ENCODE data around the gene GPC1.
"Not testable (repeated sequence)": the region's sequence is repeated elsewhere in the genome, so short reads cannot be mapped to it uniquely, and the experiment has no call there.

GPC1 gene, protein sequence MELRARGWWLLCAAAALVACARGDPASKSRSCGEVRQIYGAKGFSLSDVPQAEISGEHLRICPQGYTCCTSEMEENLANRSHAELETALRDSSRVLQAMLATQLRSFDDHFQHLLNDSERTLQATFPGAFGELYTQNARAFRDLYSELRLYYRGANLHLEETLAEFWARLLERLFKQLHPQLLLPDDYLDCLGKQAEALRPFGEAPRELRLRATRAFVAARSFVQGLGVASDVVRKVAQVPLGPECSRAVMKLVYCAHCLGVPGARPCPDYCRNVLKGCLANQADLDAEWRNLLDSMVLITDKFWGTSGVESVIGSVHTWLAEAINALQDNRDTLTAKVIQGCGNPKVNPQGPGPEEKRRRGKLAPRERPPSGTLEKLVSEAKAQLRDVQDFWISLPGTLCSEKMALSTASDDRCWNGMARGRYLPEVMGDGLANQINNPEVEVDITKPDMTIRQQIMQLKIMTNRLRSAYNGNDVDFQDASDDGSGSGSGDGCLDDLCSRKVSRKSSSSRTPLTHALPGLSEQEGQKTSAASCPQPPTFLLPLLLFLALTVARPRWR

DNA sequence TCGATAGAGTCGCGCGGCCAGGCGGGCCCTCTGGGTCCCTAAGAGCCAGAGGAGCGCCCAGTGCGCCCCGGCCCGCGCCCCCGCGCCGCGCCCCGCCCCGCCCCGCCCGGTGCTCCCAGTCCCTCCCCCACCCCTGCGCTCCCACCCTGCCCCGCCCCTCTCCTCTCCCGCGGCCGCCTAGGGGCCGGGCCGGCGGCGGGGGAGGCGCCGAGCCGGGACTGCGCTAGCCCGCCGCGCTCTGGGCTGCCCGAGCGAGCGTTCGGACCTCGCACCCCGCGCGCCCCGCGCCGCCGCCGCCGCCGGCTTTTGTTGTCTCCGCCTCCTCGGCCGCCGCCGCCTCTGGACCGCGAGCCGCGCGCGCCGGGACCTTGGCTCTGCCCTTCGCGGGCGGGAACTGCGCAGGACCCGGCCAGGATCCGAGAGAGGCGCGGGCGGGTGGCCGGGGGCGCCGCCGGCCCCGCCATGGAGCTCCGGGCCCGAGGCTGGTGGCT, at the start of gene GPC1:
TSS of gene GPC1 (plus strand) at position 207 of the 491 bp plus-strand sequence. CDS start at position 463, 256 bp downstream.
- H3K9me3 Mint-ChIP-seq, result no peaks in the 10 kb centered on the region
- peak within 1 kb of the TSS; percentile 82 for H3K4me3 Mint-ChIP-seq
- H3K27ac Mint-ChIP-seq, result no peak within 1 kb of the TSS
- H3K4me1 Mint-ChIP-seq, result peaks cover 25% of the 10 kb centered on the region
- H3K36me3 Mint-ChIP-seq, result no peaks in the 10 kb centered on the region
- peaks cover 51% of the 10 kb centered on the region for H3K27me3 Mint-ChIP-seq
- peak; percentile 84 for ATAC-seq

DNA sequence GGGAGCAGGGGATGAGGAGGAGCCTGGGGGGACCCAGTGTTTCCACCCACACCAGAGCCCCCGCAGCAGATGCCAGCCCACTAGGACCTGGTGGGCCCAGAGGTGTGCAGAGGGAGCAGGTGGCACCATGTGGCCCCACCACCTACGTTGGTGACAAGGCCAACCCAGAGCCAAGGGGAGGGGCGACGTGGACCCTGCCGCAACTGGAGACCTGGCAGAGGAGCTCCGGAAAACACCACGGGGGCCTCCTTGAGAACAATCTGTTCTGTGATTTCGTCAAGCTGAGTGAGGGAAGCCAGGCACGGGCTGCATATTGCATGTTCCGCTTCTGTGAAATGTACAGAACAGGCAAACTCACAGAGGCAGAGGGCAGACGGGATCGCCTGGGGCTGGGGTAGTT, 49.1 kb upstream of the GPC1 start:
- no peak overlapping the region for H3K4me3 Mint-ChIP-seq
- no peak for ATAC-seq
- no peaks in the 10 kb centered on the region for H3K36me3 Mint-ChIP-seq
- H3K9me3 Mint-ChIP-seq, result no peaks in the 10 kb centered on the region
- no peak overlapping the region for H3K27ac Mint-ChIP-seq
- H3K27me3 Mint-ChIP-seq, result peaks cover 11% of the 10 kb centered on the region
- no peaks in the 10 kb centered on the region for H3K4me1 Mint-ChIP-seq

DNA sequence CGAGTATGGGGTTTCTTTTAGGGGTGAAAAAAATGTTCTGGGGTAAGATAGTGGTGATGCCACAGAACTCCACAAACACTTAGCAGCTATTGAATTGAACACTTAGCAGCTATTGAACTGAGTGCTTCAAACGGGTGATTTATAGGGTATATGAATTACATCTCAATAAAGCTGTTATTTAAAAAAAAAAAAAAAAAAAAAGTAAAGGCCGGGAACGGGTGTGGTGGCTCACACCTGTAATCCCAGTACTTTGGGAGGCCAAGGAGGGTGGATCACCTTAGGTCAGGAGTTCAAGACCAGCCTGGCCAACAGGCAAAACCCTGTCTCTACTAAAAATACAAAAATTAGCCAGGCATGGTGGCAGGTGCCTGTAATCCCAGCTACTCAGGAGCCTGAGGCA, 48.7 kb upstream of the GPC1 start:
- not testable (repeated sequence) for ATAC-seq, H3K4me1 Mint-ChIP-seq, H3K9me3 Mint-ChIP-seq, H3K27ac Mint-ChIP-seq, H3K4me3 Mint-ChIP-seq, H3K36me3 Mint-ChIP-seq
- H3K27me3 Mint-ChIP-seq, result peaks cover 11% of the 10 kb centered on the region

DNA sequence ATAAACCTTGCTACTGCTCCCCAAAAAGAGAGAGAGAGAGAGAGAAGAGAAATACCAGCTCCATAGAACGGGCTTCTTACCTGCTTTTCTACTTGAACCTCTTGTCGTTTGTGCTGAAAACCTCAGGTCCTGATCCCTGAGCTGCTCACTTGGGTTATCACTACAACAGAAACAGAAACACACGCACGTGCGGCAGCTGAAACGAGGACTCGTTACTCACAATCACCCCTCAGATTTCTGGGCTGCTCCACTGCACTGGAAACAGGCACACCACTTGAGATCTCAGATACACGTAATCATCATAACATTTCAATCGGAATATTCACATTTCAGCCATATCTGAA, 48.2 kb upstream of the GPC1 start:
- ATAC-seq, result no peak
- H3K27me3 Mint-ChIP-seq, result peaks cover 11% of the 10 kb centered on the region
- no peak overlapping the region for H3K4me3 Mint-ChIP-seq
- no peaks in the 10 kb centered on the region for H3K9me3 Mint-ChIP-seq
- H3K27ac Mint-ChIP-seq, result no peak overlapping the region
- no peaks in the 10 kb centered on the region for H3K36me3 Mint-ChIP-seq
- no peaks in the 10 kb centered on the region for H3K4me1 Mint-ChIP-seq

DNA sequence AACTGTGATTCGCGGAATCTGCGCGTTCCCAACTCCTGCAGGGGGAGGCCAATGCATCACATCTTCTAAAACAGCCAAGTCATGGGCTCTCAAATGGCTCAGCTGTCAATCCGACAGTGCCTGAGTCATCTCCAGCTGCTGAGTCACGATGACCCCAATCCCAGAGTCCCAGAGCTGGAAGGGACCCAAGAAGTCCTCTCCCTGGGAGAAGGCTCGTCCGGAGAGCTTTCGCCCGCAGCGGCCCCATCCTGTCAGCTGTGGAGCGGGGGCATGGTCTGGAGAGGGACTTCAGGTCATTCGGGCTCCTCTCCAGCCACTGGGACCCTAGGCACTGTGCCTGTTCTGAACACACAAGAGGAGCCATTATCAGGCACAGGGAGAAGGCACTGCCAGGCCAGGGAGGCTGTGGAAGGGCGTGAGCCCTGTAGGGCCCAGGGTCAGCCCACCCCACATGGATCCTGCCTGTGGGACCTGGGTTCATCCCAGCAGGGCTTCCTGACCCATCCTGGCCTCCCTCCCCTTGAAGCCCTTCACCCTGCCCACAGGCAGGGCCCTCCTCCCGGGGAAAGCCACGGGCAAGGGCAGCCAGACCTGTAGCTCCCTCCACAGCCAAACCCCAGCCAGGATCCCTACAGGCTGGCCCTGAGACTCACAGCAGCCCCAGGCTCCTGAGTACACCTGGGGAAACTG, 47.6 kb upstream of the GPC1 start:
- H3K4me1 Mint-ChIP-seq, result no peaks in the 10 kb centered on the region
- H3K4me3 Mint-ChIP-seq, result no peak overlapping the region
- peaks cover 17% of the 10 kb centered on the region for H3K27me3 Mint-ChIP-seq
- no peaks in the 10 kb centered on the region for H3K9me3 Mint-ChIP-seq
- H3K36me3 Mint-ChIP-seq, result no peaks in the 10 kb centered on the region
- ATAC-seq, result no peak
- H3K27ac Mint-ChIP-seq, result no peak overlapping the region

DNA sequence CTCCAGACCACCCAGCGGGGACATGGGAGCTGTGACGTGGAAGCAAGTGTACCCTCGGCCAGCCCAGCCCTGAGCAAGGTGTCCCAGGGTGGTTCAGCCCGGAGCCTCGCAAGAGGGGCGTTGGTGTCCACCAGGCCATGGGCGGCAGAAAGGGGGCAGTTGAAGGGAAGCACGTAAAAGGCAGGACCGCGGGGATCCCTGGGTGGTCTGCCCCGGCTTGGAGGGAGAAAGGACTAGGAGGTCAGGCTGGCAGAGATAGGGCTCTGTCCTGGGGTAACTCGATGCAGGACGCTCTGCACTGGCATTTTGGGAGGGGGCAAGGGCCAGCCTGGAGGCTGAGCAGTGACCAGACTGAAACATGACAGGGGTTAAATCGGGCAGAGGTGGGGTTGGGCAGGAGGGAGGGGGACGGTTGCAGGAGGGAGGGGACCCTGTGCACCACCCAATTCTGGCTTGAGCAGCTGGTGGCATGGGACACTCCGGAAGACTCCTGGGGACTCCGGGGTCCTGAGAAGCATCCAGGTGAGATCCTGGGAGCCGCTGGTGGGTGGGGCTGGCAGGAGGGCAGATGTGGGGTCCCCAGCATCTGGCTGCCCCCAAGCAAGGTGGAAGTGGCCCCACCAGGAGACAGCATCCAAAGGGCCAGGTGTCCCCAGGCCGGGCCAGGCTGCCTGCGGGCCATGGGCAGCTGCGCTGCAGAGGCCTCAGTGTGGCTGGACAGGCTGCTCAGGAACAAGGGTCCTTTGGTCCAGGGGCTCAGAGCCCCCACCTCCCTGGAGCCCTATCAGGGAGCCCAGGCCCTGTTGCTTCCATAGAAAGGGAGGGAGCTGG, 46.8 kb upstream of the GPC1 start:
- H3K36me3 Mint-ChIP-seq, result no peaks in the 10 kb centered on the region
- no peak for ATAC-seq
- H3K27me3 Mint-ChIP-seq, result peaks cover 15% of the 10 kb centered on the region
- H3K9me3 Mint-ChIP-seq, result no peaks in the 10 kb centered on the region
- H3K4me1 Mint-ChIP-seq, result no peaks in the 10 kb centered on the region
- H3K4me3 Mint-ChIP-seq, result no peak overlapping the region
- no peak overlapping the region for H3K27ac Mint-ChIP-seq

DNA sequence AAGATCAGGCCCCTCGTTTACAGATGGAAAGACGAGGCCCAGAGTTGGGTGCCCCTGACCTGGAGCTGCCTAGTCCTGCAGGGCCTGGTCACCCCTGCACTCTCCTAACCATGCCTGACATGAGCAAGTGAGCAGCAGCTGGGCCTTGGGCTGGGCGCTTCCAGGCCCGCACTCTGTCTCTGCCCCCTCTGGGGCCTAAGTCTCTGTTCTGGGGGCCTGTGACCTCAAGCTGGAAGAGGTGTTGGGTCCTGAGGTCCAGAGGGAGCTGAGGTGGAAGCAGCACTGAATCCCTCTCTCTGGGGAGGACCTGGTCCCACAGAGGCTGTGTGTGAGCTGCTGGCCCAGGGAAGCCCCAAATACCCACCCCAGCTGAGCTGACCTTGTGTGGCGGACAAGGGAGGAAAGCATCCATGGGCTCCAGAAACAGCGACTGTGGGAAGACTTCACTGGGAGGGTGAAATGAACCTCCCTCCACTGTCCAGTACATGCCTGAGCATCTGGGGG, 46.1 kb upstream of the GPC1 start:
- no peak for ATAC-seq
- H3K36me3 Mint-ChIP-seq, result no peaks in the 10 kb centered on the region

DNA sequence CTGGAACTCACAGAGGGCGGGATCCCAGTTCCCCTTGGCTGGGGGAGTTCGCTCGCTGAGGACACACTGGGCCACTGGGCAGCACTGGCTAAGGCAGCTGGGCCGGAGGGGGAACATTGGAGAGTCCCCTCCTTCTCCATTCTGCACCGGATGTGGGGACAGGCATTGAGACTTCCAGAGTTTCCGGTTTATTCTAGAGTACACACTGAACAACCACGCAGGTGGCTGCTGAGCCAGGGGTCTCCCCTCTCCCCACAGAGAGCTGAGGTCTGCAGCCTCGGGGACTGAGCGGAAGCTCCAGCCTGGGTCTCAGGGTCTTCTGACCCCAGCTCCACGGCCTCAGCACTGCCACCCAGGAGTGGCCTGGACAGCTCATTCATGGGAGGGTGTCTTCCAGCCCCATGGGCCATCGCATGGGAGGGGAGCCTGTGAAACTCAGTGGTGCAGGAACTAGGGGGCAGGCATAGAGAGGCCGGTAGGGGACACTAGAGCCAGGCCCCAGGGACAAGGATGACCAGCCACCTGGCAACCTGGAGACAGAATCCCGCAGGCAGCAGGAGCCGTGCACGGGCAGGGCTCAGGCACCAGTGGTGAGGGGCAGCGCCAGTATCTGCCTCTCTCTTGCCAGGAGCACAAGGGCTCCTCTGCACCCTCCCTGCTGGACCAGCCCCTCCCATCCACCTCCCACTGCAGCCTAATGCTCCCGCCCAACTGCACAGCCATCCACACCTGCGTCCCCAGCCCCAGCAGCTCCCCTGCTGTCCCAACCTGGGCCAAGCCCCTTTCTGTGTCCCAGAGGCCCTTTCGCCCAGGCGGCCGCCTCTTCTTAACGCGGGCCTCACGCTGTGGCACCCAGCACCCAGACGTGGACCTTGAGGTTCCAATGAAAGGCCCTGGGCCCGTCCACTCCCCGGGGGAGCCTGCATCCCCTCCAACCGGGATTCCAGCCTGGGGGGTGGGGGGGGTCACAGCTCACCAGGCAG, 45.1 kb upstream of the GPC1 start:
- Mint-ChIP-seq H3K9me3 (no peaks in the 10 kb centered on the region), H3K36me3 (no peaks in the 10 kb centered on the region), H3K27me3 (peaks cover 9% of the 10 kb centered on the region), H3K27ac (no peak overlapping the region), H3K4me3 (no peak overlapping the region), H3K4me1 (no peaks in the 10 kb centered on the region)
- no peak for ATAC-seq

More for the DNA sequence above, 46.1 kb upstream of the GPC1 start:
- Mint-ChIP-seq H3K27ac (no peak overlapping the region), H3K4me3 (no peak overlapping the region), H3K9me3 (no peaks in the 10 kb centered on the region), H3K27me3 (peaks cover 9% of the 10 kb centered on the region), H3K4me1 (no peaks in the 10 kb centered on the region)

DNA sequence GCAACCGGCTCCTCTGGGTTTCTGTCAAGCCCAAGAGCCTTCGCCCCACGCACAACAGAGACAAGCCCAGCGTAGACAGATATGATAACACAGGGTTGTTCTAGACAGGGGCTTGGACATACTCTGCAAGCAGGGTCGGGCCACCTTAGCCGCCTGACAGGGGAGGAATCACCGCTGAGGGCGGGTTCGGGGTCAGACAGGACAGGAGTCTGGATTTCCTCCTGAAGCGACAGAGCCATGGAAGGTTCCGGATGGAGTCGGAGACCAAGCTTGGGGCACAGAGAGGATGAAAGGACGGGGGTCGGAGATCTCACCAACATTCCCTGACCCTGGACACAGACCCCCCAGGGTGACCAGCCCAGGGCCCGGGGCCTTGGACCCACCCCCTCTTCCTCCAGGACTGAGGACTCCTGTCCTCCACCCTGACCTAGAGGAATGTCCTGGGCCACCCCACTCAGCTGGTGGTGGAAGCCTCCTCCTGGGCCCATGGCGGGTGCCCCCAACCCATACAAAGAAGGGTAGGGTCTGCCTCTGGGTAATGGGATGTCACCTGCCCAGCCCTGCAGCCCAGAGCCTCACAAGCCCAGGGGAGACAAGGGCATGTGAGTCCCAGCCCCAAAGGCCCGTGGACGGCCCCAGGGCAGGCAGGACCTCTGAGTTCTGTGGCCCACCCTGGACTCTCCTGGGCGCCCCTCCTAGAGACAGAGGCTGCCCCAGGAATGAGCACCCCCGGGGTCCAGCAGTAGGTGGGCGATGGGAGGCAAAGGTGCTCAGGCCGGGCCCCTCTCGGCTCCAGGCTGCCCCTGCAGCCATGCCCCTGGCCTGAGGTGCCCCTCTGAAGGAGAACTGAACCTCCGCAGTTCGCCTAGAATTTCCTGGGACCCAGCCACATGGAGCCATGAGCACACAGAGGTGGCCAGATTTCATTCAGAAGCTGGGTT, 44.1 kb upstream of the GPC1 start:
- no peak for ATAC-seq

DNA sequence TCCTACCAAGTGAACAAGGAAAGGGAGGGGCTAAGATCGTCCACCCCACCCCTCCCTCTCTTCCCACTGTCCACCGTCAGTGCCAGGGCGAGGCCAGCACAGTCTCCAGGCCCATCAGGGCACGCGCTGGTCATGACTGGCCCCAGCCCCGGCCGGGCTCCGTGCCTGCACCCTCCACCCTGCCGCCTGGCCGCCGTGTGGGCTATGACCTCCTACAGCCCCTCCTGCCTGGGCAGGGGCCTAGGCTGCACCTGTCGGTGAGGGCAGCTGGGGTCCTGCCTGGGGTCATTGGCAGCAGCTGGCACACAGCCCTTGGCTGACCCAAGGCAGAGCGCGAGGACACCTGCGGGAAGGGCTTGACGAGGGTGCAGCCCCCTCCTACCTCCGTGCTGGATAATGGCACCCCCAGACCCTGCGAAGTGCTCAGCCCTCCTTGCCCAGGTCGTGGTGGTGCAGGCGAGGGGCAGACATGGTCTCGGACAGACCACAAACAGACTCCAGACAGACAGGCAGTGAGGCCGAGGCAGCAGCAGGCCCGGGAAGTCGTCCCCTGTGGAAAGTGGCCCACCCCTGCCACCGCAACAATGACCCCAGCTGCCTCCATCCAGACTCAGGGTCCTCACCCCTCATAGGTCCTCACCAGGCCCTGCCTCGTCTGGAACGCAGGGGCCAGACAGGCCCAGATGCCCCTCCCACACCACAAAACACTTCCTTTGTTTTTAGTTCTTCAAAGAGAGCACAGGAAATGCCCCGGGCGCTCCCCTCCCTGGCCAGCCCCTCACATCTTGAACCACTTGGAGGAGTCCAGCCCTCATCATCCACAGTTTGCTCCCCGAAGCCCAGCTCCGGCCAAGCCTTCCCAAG, 43.1 kb upstream of the GPC1 start:
- Mint-ChIP-seq H3K4me3 (no peak overlapping the region), H3K36me3 (no peaks in the 10 kb centered on the region), H3K9me3 (no peaks in the 10 kb centered on the region), H3K4me1 (no peaks in the 10 kb centered on the region), H3K27me3 (peaks cover 9% of the 10 kb centered on the region), H3K27ac (no peak overlapping the region)
- ATAC-seq, result no peak

More for the DNA sequence above, 44.1 kb upstream of the GPC1 start:
- H3K27me3 Mint-ChIP-seq, result peaks cover 9% of the 10 kb centered on the region
- no peaks in the 10 kb centered on the region for H3K9me3 Mint-ChIP-seq
- H3K4me3 Mint-ChIP-seq, result no peak overlapping the region
- no peaks in the 10 kb centered on the region for H3K36me3 Mint-ChIP-seq
- no peaks in the 10 kb centered on the region for H3K4me1 Mint-ChIP-seq
- no peak overlapping the region for H3K27ac Mint-ChIP-seq

DNA sequence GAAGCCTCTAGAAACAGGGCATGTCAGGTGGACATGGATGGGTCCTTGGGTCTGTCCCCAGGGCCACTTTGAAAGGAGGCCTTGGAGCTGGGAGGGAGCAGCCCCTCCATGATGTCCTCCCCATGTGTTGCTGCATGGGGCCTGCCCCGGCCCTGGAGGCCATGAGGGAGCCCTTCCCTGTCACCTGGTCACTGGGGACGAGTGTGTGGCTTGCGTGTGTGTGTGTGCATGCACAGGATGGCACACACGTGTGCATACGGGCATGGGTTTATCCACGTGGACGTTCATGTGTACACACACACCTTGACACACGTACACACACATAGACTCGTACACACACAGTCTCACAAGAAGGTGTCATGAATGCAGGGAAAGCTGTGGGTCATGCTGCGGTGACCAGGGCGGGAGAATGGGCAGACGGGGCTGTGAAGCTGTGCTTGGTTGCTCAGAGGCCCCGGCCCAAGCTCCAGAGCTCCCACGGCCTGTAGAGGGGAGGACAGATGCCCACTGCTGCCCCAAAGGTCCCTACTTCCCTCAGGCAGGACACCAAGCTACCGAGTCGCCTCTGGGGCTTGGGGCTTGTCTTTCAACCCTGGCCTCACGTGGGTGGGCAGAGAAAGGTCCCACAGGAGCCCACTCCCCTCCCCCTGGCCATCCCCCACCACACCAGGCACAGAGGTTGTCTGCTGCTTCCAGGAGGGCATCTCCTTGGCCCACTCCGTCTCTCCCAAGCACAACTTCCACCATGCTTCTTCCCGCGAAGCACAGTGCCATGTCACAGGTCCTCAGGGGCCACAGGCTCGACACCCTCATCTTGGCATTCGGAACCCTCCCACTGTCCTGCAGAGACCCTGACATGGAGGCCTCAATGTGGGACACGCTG, 42.3 kb upstream of the GPC1 start:
- no peaks in the 10 kb centered on the region for H3K36me3 Mint-ChIP-seq
- H3K27me3 Mint-ChIP-seq, result peaks cover 9% of the 10 kb centered on the region
- H3K4me3 Mint-ChIP-seq, result no peak overlapping the region
- no peaks in the 10 kb centered on the region for H3K9me3 Mint-ChIP-seq
- H3K27ac Mint-ChIP-seq, result no peak overlapping the region
- ATAC-seq, result no peak
- H3K4me1 Mint-ChIP-seq, result no peaks in the 10 kb centered on the region

Measured in stimulated activated memory B cell treated with anti-CD40 and anti-IgM and Interleukin-4, amounts not matched to agents 10 μg/mL and 1 μg/mL and 100 μg/mL, for 72 hours (primary cell).